Measurements from ENCODE around the gene ACOXL. TPM values are rescaled to one million over a fixed set of nuclear protein-coding genes. Genes with fewer than 3 reads are reported as not detected.

ACOXL gene
- total RNA-seq, 3 donors from 2014 or later (not counting 1 experiment from before 2014, with no cell fraction given): not detected

- WGBS (ENCODE audit: insufficient coverage): 88% methylated on average over 4 of the region's 5 CpGs
- no peaks in the 10 kb centered on the region for H3K36me3 Mint-ChIP-seq
- Histone ChIP-seq H3K9me3 (ENCODE audit: control insufficient read depth, insufficient read depth, low read length) (no peaks in the 10 kb centered on the region), H3K36me3 (ENCODE audit: control insufficient read depth, insufficient read depth, low read length) (no peaks in the 10 kb centered on the region), H3K4me3 (ENCODE audit: low read length) (no peak overlapping the region), H3K27ac (ENCODE audit: low read length) (no peak overlapping the region), H3K4me1 (ENCODE audit: control insufficient read depth, insufficient read depth, low read length) (no peaks in the 10 kb centered on the region), H3K27me3 (ENCODE audit: control insufficient read depth, insufficient read depth, low read length) (peaks cover 1% of the 10 kb centered on the region)
- no peaks in the 10 kb centered on the region for H3K4me1 Mint-ChIP-seq
- H3K27me3 Mint-ChIP-seq (ENCODE audit: low read depth in 2 of 2): peaks cover 26 to 50% of the 10 kb centered on the region in 2 donors
- no peaks in the 10 kb centered on the region for H3K9me3 Mint-ChIP-seq
- intact Hi-C loops (cut with micrococcal nuclease): no loop called here
- no peak for DNase-seq
- no peak overlapping the region for H3K4me3 Mint-ChIP-seq
- no peak for ATAC-seq
- TF ChIP-seq, protein P1, sequence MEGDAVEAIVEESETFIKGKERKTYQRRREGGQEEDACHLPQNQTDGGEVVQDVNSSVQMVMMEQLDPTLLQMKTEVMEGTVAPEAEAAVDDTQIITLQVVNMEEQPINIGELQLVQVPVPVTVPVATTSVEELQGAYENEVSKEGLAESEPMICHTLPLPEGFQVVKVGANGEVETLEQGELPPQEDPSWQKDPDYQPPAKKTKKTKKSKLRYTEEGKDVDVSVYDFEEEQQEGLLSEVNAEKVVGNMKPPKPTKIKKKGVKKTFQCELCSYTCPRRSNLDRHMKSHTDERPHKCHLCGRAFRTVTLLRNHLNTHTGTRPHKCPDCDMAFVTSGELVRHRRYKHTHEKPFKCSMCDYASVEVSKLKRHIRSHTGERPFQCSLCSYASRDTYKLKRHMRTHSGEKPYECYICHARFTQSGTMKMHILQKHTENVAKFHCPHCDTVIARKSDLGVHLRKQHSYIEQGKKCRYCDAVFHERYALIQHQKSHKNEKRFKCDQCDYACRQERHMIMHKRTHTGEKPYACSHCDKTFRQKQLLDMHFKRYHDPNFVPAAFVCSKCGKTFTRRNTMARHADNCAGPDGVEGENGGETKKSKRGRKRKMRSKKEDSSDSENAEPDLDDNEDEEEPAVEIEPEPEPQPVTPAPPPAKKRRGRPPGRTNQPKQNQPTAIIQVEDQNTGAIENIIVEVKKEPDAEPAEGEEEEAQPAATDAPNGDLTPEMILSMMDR (IDR thresholded peaks at IDR 0.05): no peak
- no peak overlapping the region for H3K27ac Mint-ChIP-seq
Observed at GRCh38 chr2:111106706-111107105, 374.3 kb downstream of the ACOXL start.

DNA sequence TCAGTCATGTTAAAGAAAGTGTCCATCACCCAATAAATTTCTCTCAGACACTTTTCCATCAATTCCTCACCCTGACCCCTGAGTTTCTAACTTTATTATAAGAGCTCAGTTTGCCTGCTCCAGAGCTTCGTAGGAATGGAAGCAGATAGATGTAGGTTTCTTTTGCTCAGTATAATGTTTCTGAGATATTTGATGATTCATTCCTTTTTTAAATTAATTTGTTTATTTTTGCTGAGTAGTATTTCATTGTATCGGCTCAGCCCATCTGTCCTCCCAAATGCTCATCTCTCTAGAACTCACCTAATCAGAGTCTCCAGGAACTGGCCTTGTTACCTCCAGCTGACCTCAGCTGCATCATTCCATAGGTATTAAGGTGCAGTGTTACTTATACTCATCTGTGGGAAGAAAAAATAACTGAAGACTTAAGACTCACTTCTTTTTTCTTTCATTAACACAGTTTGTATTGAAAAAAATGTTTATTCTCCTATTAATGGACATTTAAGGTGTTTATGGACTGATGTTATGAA, 376.4 kb downstream of the ACOXL start:
- Mint-ChIP-seq H3K36me3 (no peaks in the 10 kb centered on the region), H3K27me3 (ENCODE audit: low read depth in 2 of 2) (peaks cover 34 to 61% of the 10 kb centered on the region in 2 donors), H3K4me1 (no peaks in the 10 kb centered on the region), H3K4me3 (no peak overlapping the region), H3K27ac (no peak overlapping the region), H3K9me3 (no peaks in the 10 kb centered on the region)
- TF ChIP-seq, protein P1 (IDR thresholded peaks at IDR 0.05): no peak
- ATAC-seq: no peak
- H3K27me3 ChIP-seq (ENCODE audit: control insufficient read depth, insufficient read depth, low read length): peaks cover 3% of the 10 kb centered on the region
- intact Hi-C loops (cut with micrococcal nuclease): no loop called here
- H3K4me1 ChIP-seq (ENCODE audit: control insufficient read depth, insufficient read depth, low read length): no peaks in the 10 kb centered on the region
- no CpG with 5 or more reads among the region's 2 CpGs for WGBS (ENCODE audit: insufficient coverage)
- no peaks in the 10 kb centered on the region for H3K9me3 ChIP-seq (ENCODE audit: control insufficient read depth, insufficient read depth, low read length)
- no peak overlapping the region for H3K27ac ChIP-seq (ENCODE audit: low read length)
- H3K4me3 ChIP-seq (ENCODE audit: low read length): no peak overlapping the region
- DNase-seq: no peak
- H3K36me3 ChIP-seq (ENCODE audit: control insufficient read depth, insufficient read depth, low read length): no peaks in the 10 kb centered on the region

DNA sequence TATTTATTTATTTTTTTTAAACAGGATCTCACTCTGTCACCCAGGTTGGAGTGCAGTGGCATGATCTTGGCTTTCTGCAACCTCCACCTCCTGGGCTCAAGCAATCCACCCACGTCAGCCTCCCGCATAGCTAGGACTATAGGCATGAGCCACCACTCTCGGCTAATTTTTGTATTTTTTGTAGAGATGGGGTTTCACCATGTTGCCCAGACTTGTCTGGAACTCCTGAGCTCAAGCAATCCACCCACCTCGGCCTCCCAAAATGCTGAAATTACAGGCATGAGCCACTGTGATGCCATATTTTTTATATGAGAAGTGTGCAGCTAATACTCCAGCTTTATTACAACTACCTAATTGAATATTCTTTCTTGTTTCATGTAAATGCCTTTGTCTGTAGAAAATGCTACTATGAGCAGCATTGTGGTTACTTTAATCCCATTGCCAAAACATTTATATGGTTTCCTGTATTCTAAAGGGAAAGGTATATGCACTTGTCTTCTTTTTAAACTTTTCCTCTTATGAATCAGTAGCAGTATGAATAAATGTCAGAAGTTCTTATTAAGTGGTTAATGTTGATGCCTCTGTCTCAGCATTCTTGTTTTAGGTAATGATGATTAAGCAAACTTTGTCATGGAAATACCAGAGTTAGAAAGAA, 378.9 kb downstream of the ACOXL start:
- ATAC-seq (no peak), DNase-seq (no peak)
- Histone ChIP-seq H3K4me3 (ENCODE audit: low read length) (no peak overlapping the region), H3K27me3 (ENCODE audit: control insufficient read depth, insufficient read depth, low read length) (peaks cover 3% of the 10 kb centered on the region), H3K27ac (ENCODE audit: low read length) (no peak overlapping the region), H3K4me1 (ENCODE audit: control insufficient read depth, insufficient read depth, low read length) (no peaks in the 10 kb centered on the region), H3K36me3 (ENCODE audit: control insufficient read depth, insufficient read depth, low read length) (no peaks in the 10 kb centered on the region), H3K9me3 (ENCODE audit: control insufficient read depth, insufficient read depth, low read length) (no peaks in the 10 kb centered on the region)
- intact Hi-C loops (cut with micrococcal nuclease): loop anchor here (10.0 kb wide), 1 partner anchor 116 kb away; no protein-coding TSS in a partner anchor
- peaks cover 34 to 56% of the 10 kb centered on the region in 2 donors for H3K27me3 Mint-ChIP-seq (ENCODE audit: low read depth in 2 of 2)
- WGBS (ENCODE audit: insufficient coverage): 85% methylated on average over 2 of the region's 4 CpGs
- TF ChIP-seq, protein P1 (IDR thresholded peaks at IDR 0.05): no peak
- no peaks in the 10 kb centered on the region for H3K4me1 Mint-ChIP-seq
- H3K4me3 Mint-ChIP-seq: no peak overlapping the region
- H3K27ac Mint-ChIP-seq: no peak overlapping the region
- no peaks in the 10 kb centered on the region for H3K36me3 Mint-ChIP-seq
- H3K9me3 Mint-ChIP-seq: no peaks in the 10 kb centered on the region

Measured in natural killer cell (primary cell).